Measurements from ENCODE around the gene TLE5.

DNA sequence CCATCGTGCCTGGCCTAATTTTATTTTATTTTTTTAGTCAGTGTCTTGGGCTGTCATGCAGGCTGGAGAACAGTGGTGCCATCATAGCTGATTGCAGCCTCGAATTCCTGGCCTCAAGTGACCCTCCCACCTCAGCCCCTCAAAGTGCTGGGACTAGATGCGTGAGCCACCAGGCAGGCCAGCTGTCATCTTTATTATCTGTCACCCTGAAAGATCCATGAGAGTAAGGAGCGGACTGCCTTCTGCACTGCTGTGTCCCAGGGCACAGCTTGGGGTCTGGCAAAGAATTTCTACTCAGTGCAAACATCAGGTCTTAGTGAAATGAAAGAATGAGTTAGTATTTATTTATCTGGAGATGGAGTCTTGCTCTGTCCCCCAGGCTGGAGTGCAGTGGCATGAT is 9.5 kb upstream of the TLE5 start:
- TF ChIP-seq POLR2A (IDR thresholded peaks at IDR 0.05; ENCODE audit: low read length) (no peak), GATA1 (IDR thresholded peaks at IDR 0.05; ENCODE audit: low read depth, low read length) (no peak)
